MCF 10A (cell line): ENCODE data around the gene BMI1. TPM values are rescaled to one million over a fixed set of nuclear protein-coding genes. Genes with fewer than 3 reads are reported as not detected.

Experiments used
- BruUV-seq: library from RNA; stranded (reverse); fragments of 400-500 nt; replicated peaks from 2 replicates; lab custom pipeline; 2021; lab: Mats Ljungman, UMichigan
- CTCF ChIA-PET: fragments of 300-600 bp; sonication (Branson Sonifier 250); formaldehyde crosslinking; extraction: SDS; loops from one replicate; lab custom pipeline; 2021; ENCODE audit warnings: antibody characterized with exemption, inconsistent platforms; lab: Yijun Ruan, JAX
- POLR2A ChIA-PET: fragments of 300-600, 350-650 bp; sonication (Branson Sonifier 250); formaldehyde crosslinking; extraction: SDS; loops from one replicate; lab custom pipeline; 2020; ENCODE audit warnings: antibody characterized with exemption, inconsistent platforms; lab: Yijun Ruan, JAX
- DNase-seq: peaks from one replicate; pipeline ENCODE4 v3.0.0-alpha.2; 2018; ENCODE audit not compliant: unreplicated experiment
- H3K27ac Mint-ChIP-seq: one replicate; pipeline ENCODE4 v1.8.0; 2022; ENCODE audit warnings: mild to moderate bottlenecking, low read depth, mixed read lengths; ENCODE audit not compliant: unreplicated experiment
- H3K27me3 Mint-ChIP-seq: one replicate; pipeline ENCODE4 v1.8.0; 2022; ENCODE audit warnings: mixed read lengths; ENCODE audit not compliant: insufficient read depth, unreplicated experiment
- H3K36me3 Mint-ChIP-seq: one replicate; pipeline ENCODE4 v1.8.0; 2022; ENCODE audit warnings: mild to moderate bottlenecking, moderate library complexity, mixed read lengths; ENCODE audit not compliant: insufficient read depth, unreplicated experiment
- H3K4me1 Mint-ChIP-seq: one replicate; pipeline ENCODE4 v1.8.0; 2022; ENCODE audit warnings: mixed read lengths; ENCODE audit not compliant: insufficient read depth, unreplicated experiment
- H3K4me3 Mint-ChIP-seq: one replicate; pipeline ENCODE4 v1.8.0; 2022; ENCODE audit warnings: mild to moderate bottlenecking, moderate library complexity, mixed read lengths; ENCODE audit not compliant: unreplicated experiment
- H3K9me3 Mint-ChIP-seq: one replicate; pipeline ENCODE4 v1.8.0; 2022; ENCODE audit warnings: mixed read lengths; ENCODE audit not compliant: unreplicated experiment
- CTCF ChIP-seq: fragments of 200-600 bp; IDR thresholded peaks from one replicate; pipeline ENCODE4 v1.8.0; 2022; ENCODE audit warnings: antibody characterized with exemption, mild to moderate bottlenecking; ENCODE audit not compliant: unreplicated experiment
- intact Hi-C: fragments of 100-400 bp; cut with micrococcal nuclease; formaldehyde crosslinking; loops from 2 replicates; pipeline ENCODE4 v1.14.1; 2022
- total RNA-seq: library from RNA; stranded (reverse); gene quantifications from 2 replicates; pipeline ENCODE4 v1.2.3, GENCODE V29; 2022

BMI1 gene
- total RNA-seq, 1 experiment from 2014 or later = 78.0 TPM

GRCh38 chr10:22285130-22285529 lies 35.8 kb upstream of the BMI1 start:
- H3K36me3 Mint-ChIP-seq = no peaks in the 10 kb centered on the region
- no peak for TF ChIP-seq CTCF
- no peaks in the 10 kb centered on the region for H3K4me1 Mint-ChIP-seq
- no peak overlapping the region for H3K27ac Mint-ChIP-seq
- no peak overlapping the region for H3K4me3 Mint-ChIP-seq
- H3K9me3 Mint-ChIP-seq = no peaks in the 10 kb centered on the region
- no TSS peak for BruUV-seq
- POLR2A ChIA-PET = interaction anchor here (1.2 kb wide), 1 partner anchor 31 kb away, joined by 3 read pairs; the partner anchor contains the start of gene COMMD3
- intact Hi-C loops = no loop called here
- DNase-seq = no peak
- CTCF ChIA-PET = interaction anchor here (0.5 to 0.7 kb wide), 3 partner anchors 423 to 1206 kb away, joined by 3 read pairs; no protein-coding TSS in a partner anchor
- H3K27me3 Mint-ChIP-seq = peaks cover 5% of the 10 kb centered on the region

GRCh38 chr10:22293747-22294404 lies 27.0 kb upstream of the BMI1 start:
- Mint-ChIP-seq H3K9me3 (no peaks in the 10 kb centered on the region), H3K4me1 (no peaks in the 10 kb centered on the region), H3K27ac (no peak overlapping the region), H3K27me3 (no peaks in the 10 kb centered on the region), H3K36me3 (no peaks in the 10 kb centered on the region), H3K4me3 (no peak overlapping the region)
- POLR2A ChIA-PET = no interaction called here
- intact Hi-C loops = no loop called here
- CTCF ChIA-PET = interaction anchor here (0.6 to 0.7 kb wide), 3 partner anchors 66 to 751 kb away, joined by 3 to 4 read pairs (median 3); no protein-coding TSS in a partner anchor
- DNase-seq = no peak
- no TSS peak for BruUV-seq
- no peak for TF ChIP-seq CTCF

- no TSS peak for BruUV-seq
- CTCF ChIA-PET = interaction anchor here (0.6 to 1.0 kb wide), 2 partner anchors 58 to 291 kb away, joined by 3 read pairs; no protein-coding TSS in a partner anchor
- no peaks in the 10 kb centered on the region for H3K4me1 Mint-ChIP-seq
- H3K4me3 Mint-ChIP-seq = no peak overlapping the region
- H3K27ac Mint-ChIP-seq = no peak overlapping the region
- intact Hi-C loops = no loop called here
- no peaks in the 10 kb centered on the region for H3K9me3 Mint-ChIP-seq
- no peak for TF ChIP-seq CTCF
- no peak for DNase-seq
- H3K36me3 Mint-ChIP-seq = no peaks in the 10 kb centered on the region
- no peaks in the 10 kb centered on the region for H3K27me3 Mint-ChIP-seq
- POLR2A ChIA-PET = no interaction called here
Measured at GRCh38 chr10:22294694-22295093, 26.2 kb upstream of the BMI1 start.

GRCh38 chr10:22301193-22301592 lies 19.7 kb upstream of the BMI1 start:
- no TSS peak for BruUV-seq
- DNase-seq = no peak
- ChIA-PET CTCF (interaction anchor here (0.6 kb wide), 1 partner anchor 307 kb away, joined by 3 read pairs; no protein-coding TSS in a partner anchor), POLR2A (no interaction called here)
- H3K27ac Mint-ChIP-seq = no peak overlapping the region
- no peaks in the 10 kb centered on the region for H3K4me1 Mint-ChIP-seq
- no peaks in the 10 kb centered on the region for H3K36me3 Mint-ChIP-seq
- TF ChIP-seq CTCF = no peak
- H3K9me3 Mint-ChIP-seq = no peaks in the 10 kb centered on the region
- H3K27me3 Mint-ChIP-seq = no peaks in the 10 kb centered on the region
- intact Hi-C loops = no loop called here
- H3K4me3 Mint-ChIP-seq = no peak overlapping the region
